Naive thymus-derived CD4-positive, alpha-beta T cell (primary cell): Measurements from ENCODE around the gene UAP1L1. TPM values are rescaled to one million over a fixed set of nuclear protein-coding genes. Genes with fewer than 3 reads are reported as not detected.

ENCODE experiments used
- ATAC-seq: fragments of 150-1000 bp; cut with Tn5 transposase; 2 replicates; pipeline ENCODE4 v1.10.0; 2021; ENCODE audit warnings: mild to moderate bottlenecking, moderate library complexity
- CTCF ChIA-PET: fragments of 350-600 bp; sonication (Branson Sonifier 250); formaldehyde crosslinking; loops from one replicate; lab custom pipeline; 2021; ENCODE audit warnings: antibody characterized with exemption; lab: Charles Lee
- POLR2A ChIA-PET: fragments of 350-600 bp; sonication (Branson Sonifier 250); formaldehyde crosslinking; loops from one replicate; lab custom pipeline; 2021; ENCODE audit warnings: antibody characterized with exemption, inconsistent platforms; lab: Charles Lee
- DNase-seq, 9 donors: peaks; one replicate each; pipeline versions ENCODE4 v3.0.0 to v3.0.0-alpha.2; 2020 to 2022; ENCODE audit warnings: mixed read lengths in 1 of 9
- H3K27ac ChIP-seq: one replicate; pipeline ENCODE4 v1.7.0; 2013; ENCODE audit warnings: mild to moderate bottlenecking, low read depth, low read length, moderate library complexity
- H3K27me3 ChIP-seq, 2 donors: one replicate each; pipeline ENCODE4 v1.7.0; 2013; ENCODE audit warnings: low read length in 2 of 2, mild to moderate bottlenecking in 2 of 2, moderate library complexity in 2 of 2; ENCODE audit not compliant: control insufficient read depth in 2 of 2, insufficient read depth in 2 of 2
- H3K36me3 ChIP-seq, 3 experiments: 1 replicate in 2 of 3; 2 replicates in 1 of 3; pipeline ENCODE4 v1.7.0; 2013; ENCODE audit warnings: low read length in 3 of 3, mild to moderate bottlenecking in 3 of 3, moderate library complexity in 1 of 3; ENCODE audit not compliant: insufficient read depth in 3 of 3, control insufficient read depth in 2 of 3
- H3K4me1 ChIP-seq, 2 donors: one replicate each; pipeline ENCODE4 v1.7.0; 2013; ENCODE audit warnings: low read length in 2 of 2, mild to moderate bottlenecking in 2 of 2, moderate library complexity in 1 of 2; ENCODE audit not compliant: control insufficient read depth in 2 of 2, insufficient read depth in 2 of 2
- H3K4me3 ChIP-seq: 2 replicates; pipeline ENCODE4 v1.7.0; 2013; ENCODE audit warnings: mild to moderate bottlenecking, low read length
- H3K9me3 ChIP-seq, 3 experiments: 1 replicate in 2 of 3; 2 replicates in 1 of 3; pipeline ENCODE4 v1.7.0; 2013; ENCODE audit warnings: low read length in 3 of 3; ENCODE audit not compliant: control insufficient read depth in 2 of 3
- H3K27ac Mint-ChIP-seq, 9 donors: one replicate each; pipeline ENCODE4 v1.8.0; 2020 to 2022; ENCODE audit warnings: mixed read lengths in 9 of 9, mild to moderate bottlenecking in 8 of 9, moderate library complexity in 5 of 9, inconsistent platforms in 2 of 9
- H3K27me3 Mint-ChIP-seq, 5 donors: one replicate each; pipeline ENCODE4 v1.8.0; 2021 to 2022; ENCODE audit warnings: mixed read lengths in 5 of 5, mild to moderate bottlenecking in 1 of 5
- H3K36me3 Mint-ChIP-seq, 5 donors: one replicate each; pipeline ENCODE4 v1.8.0; 2020 to 2022; ENCODE audit warnings: mixed read lengths in 5 of 5, mild to moderate bottlenecking in 3 of 5, inconsistent platforms in 1 of 5
- H3K4me1 Mint-ChIP-seq, 7 donors: one replicate each; pipeline ENCODE4 v1.8.0; 2020 to 2022; ENCODE audit warnings: mixed read lengths in 7 of 7, mild to moderate bottlenecking in 3 of 7, inconsistent platforms in 1 of 7
- H3K4me3 Mint-ChIP-seq, 10 donors: one replicate each; pipeline ENCODE4 v1.8.0; 2020 to 2022; ENCODE audit warnings: mild to moderate bottlenecking in 10 of 10, mixed read lengths in 10 of 10, moderate library complexity in 6 of 10, inconsistent platforms in 2 of 10
- H3K9me3 Mint-ChIP-seq, 11 donors: one replicate each; pipeline ENCODE4 v1.8.0; 2020 to 2022; ENCODE audit warnings: mixed read lengths in 11 of 11, mild to moderate bottlenecking in 4 of 11, inconsistent platforms in 1 of 11, moderate library complexity in 1 of 11
- intact Hi-C, 2 donors: fragments of 100-400 bp; cut with micrococcal nuclease; formaldehyde crosslinking; loops; one replicate each; pipeline ENCODE4 v1.15.1; 2023
- polyA plus RNA-seq, 2 donors: library from polyadenylated mRNA; unstranded; fragments of 300-500 nt; fragmentation: Illumina TruSeq; gene quantifications; one replicate each; pipeline ENCODE4 v1.2.3, GENCODE V29; 2021
- total RNA-seq, 6 experiments: library from RNA in 5 of 6; stranded (reverse) in 5 of 6; gene quantifications; 1 replicate in 5 of 6; 2 replicates in 1 of 6; pipeline ENCODE4 v1.2.3 and lab custom pipeline; 2021 to 2026

Gene UAP1L1
- total and polyA plus RNA-seq, 7 experiments from 2014 or later = 0.71 to 27.6 (median 14.9) TPM

DNA sequence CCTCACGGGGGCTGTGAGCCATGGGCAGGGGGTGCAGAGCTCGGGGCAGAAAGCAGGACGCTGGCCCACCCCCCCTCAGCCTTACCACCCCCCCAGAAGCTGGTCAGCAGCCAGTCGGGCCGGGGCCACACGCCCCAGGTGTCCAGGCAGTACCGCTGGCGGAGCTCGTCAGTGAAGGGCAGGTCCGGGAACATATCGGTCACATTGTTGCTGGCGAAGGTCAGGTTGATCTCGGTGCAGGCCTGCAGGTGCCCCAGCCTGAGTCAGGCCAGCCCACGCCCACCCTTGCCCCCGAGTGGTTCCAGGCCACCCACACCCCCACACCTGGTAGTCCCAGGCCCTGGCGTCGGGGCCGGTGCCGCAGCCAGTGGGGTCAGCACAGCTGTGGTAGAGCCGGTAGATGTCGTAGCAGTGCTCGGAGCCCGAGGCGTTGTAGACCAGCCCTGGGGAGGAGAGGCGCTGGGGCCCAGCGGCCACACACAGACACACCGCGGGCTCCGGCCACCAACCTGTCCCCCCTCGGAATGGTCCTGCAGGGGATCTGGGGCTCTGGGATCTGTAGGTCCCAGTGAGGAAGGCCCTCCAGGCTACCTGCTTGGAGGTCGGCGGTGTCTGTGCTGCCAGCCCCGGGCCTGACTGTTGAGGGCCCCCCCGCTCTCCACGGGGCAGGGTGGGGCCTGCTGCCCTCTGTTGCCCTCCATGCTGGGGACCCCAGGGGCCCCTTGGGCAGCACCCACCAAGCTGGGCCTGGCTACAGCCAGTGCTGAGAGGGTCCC, 34.7 kb downstream of the UAP1L1 start:
- DNase-seq (no peak), ATAC-seq (no peak)
- Histone ChIP-seq H3K4me3 (no peak overlapping the region), H3K27ac (no peak overlapping the region), H3K9me3 (no peaks in the 10 kb centered on the region), H3K36me3 (peaks cover 0 to 62% (median 4%) of the 10 kb centered on the region in 3 experiments), H3K4me1 (peaks cover 0 to 4% of the 10 kb centered on the region in 2 donors), H3K27me3 (no peaks in the 10 kb centered on the region)
- H3K27me3 Mint-ChIP-seq = no peaks in the 10 kb centered on the region
- H3K9me3 Mint-ChIP-seq = no peaks in the 10 kb centered on the region
- no peak overlapping the region for H3K27ac Mint-ChIP-seq
- H3K4me1 Mint-ChIP-seq = peaks cover 0 to 11% (median 5%) of the 10 kb centered on the region in 7 donors
- peak overlapping the region in 4 of 10 donors; percentile 19 to 75 (median 32) for H3K4me3 Mint-ChIP-seq
- ChIA-PET POLR2A (no interaction called here), CTCF (no interaction called here)
- peaks cover 0 to 3% (median 0%) of the 10 kb centered on the region in 5 donors for H3K36me3 Mint-ChIP-seq
- intact Hi-C loops = no loop called here

GRCh38 chr9:137112564-137113384, 35.5 kb downstream of the UAP1L1 start:
- POLR2A ChIA-PET = interaction anchor here (0.7 to 3.6 kb wide), 5 partner anchors 15 to 129 kb away, joined by 3 to 21 read pairs (median 3); partner anchors contain the start of genes MAN1B1 and TUBB4B
- no peaks in the 10 kb centered on the region for H3K27me3 ChIP-seq
- no peaks in the 10 kb centered on the region for H3K9me3 ChIP-seq
- peaks cover 0 to 4% of the 10 kb centered on the region in 2 donors for H3K4me1 ChIP-seq
- H3K27ac Mint-ChIP-seq = peak overlapping the region in 4 of 9 donors; percentile 14 to 43 (median 26)
- peaks cover 0 to 11% (median 5%) of the 10 kb centered on the region in 7 donors for H3K4me1 Mint-ChIP-seq
- peak overlapping the region; percentile 59 for H3K27ac ChIP-seq
- CTCF ChIA-PET = no interaction called here
- intact Hi-C loops = no loop called here
- H3K27me3 Mint-ChIP-seq = no peaks in the 10 kb centered on the region
- DNase-seq (no peak), ATAC-seq (no peak)
- peaks cover 0 to 3% (median 0%) of the 10 kb centered on the region in 5 donors for H3K36me3 Mint-ChIP-seq
- peaks cover 0 to 54% (median 4%) of the 10 kb centered on the region in 3 experiments for H3K36me3 ChIP-seq
- H3K4me3 Mint-ChIP-seq = peak overlapping the region in 8 of 10 donors; percentile 47 to 81 (median 72)
- no peak overlapping the region for H3K4me3 ChIP-seq
- H3K9me3 Mint-ChIP-seq = no peaks in the 10 kb centered on the region

DNA sequence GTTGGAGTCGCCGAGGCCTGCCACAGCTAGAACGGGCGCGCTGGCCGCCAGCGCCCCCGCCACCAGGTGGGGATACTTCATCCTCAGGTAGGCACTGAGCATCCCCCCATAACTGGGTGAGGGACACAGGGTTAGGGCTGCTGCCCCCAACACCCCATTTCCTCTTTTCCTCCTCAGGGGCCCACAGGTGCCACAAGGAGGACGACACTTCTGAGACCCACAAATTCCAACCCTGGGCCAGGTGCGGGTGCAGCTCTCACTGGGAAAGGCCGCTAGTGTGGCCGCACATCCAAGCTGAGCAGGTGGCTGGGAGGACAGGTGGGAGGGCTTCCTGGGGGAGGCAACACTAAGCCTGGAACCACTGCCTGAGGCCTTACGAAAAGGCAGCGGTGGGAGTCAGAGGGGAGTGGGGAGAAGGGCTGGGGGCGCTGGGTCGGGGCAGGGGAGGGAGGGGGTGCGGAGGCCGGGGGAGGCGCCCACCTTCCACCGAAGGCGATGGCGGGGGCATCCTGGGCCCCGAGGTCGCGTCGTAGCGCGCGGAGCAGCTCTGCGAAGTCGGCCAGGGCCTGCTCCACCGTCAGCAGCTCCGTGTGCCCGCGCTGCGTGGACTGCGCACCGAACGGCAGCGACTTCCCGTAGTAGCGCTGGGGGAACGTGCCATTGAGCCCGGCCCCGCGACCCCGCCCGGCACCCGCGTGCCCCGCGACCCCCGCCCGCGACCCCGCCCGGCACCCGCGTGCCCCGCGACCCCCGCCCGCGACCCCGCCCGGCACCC, 36.3 kb downstream of the UAP1L1 start:
- Histone ChIP-seq H3K36me3 (peaks cover 0 to 47% (median 4%) of the 10 kb centered on the region in 3 experiments), H3K27ac (peak overlapping the region; percentile 59), H3K4me1 (peaks cover 0 to 4% of the 10 kb centered on the region in 2 donors), H3K27me3 (no peaks in the 10 kb centered on the region), H3K4me3 (no peak overlapping the region), H3K9me3 (no peaks in the 10 kb centered on the region)
- Mint-ChIP-seq H3K27me3 (no peaks in the 10 kb centered on the region), H3K27ac (peak overlapping the region in 5 of 9 donors; percentile 14 to 78 (median 38)), H3K4me1 (peaks cover 0 to 11% (median 5%) of the 10 kb centered on the region in 7 donors), H3K4me3 (peak overlapping the region; percentile 36 to 81 (median 69)), H3K9me3 (no peaks in the 10 kb centered on the region), H3K36me3 (peaks cover 0 to 3% (median 0%) of the 10 kb centered on the region in 5 donors)
- intact Hi-C loops = loop anchor here (1.0 to 2.0 kb wide), 7 partner anchors 15 to 322 kb away; partner anchors contain the start of genes MAN1B1 (in 1 of the 2), TMEM141 (in 1 of the 2) and TPRN (in 1 of the 2)
- peak in 2 of 9 donors; percentile 21 to 28 for DNase-seq
- ChIA-PET POLR2A (interaction anchor here (0.6 to 3.6 kb wide), 8 partner anchors 13 to 129 kb away, joined by 3 to 21 read pairs (median 4); partner anchors contain the start of genes MAN1B1, RNF208 and TUBB4B), CTCF (interaction anchor here (2.5 kb wide), 1 partner anchor 18 kb away, joined by 11 read pairs; no protein-coding TSS in a partner anchor)
- peak; percentile 53 for ATAC-seq

DNA sequence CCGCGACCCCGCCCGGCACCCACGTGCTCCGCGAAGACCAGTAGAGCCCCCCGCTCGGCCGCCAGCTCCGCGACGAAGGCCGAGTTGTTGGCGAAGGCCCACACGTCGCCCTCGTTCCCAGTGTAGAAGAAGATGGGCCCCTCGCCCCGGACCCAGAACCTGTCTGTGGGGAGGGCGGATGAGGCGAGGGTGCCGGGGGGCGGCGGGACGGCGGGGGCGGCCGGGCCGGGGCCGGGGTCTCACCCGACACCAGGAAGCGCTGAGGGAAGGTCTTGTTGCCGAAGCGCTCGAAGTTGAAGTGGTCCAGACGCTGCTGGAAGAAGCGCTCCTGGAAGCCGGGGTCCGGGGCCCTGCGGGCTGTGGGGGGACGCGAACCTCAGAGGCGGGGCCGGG, 36.9 kb downstream of the UAP1L1 start:
- H3K27ac Mint-ChIP-seq = no peak overlapping the region
- peaks cover 0 to 11% (median 5%) of the 10 kb centered on the region in 7 donors for H3K4me1 Mint-ChIP-seq
- peaks cover 0 to 3% (median 0%) of the 10 kb centered on the region in 5 donors for H3K36me3 Mint-ChIP-seq
- peak overlapping the region in 9 of 10 donors; percentile 45 to 82 (median 66) for H3K4me3 Mint-ChIP-seq
- Histone ChIP-seq H3K9me3 (no peaks in the 10 kb centered on the region), H3K4me1 (peaks cover 0 to 4% of the 10 kb centered on the region in 2 donors), H3K36me3 (peaks cover 0 to 40% (median 3%) of the 10 kb centered on the region in 3 experiments), H3K4me3 (peak overlapping the region; percentile 54), H3K27me3 (no peaks in the 10 kb centered on the region), H3K27ac (peak overlapping the region; percentile 81)
- no peaks in the 10 kb centered on the region for H3K27me3 Mint-ChIP-seq
- intact Hi-C loops = loop anchor here (1.0 to 2.0 kb wide), 7 partner anchors 15 to 323 kb away; partner anchors contain the start of genes MAN1B1 (in 1 of the 2), TMEM141 (in 1 of the 2) and TPRN (in 1 of the 2)
- ChIA-PET CTCF (interaction anchor here (2.5 kb wide), 1 partner anchor 18 kb away, joined by 11 read pairs; no protein-coding TSS in a partner anchor), POLR2A (interaction anchor here (0.6 to 3.6 kb wide), 9 partner anchors 12 to 128 kb away, joined by 3 to 21 read pairs (median 4); partner anchors contain the start of genes MAN1B1, RNF208 and TUBB4B)
- no peaks in the 10 kb centered on the region for H3K9me3 Mint-ChIP-seq
- ATAC-seq (peak; percentile 17), DNase-seq (no peak)

DNA sequence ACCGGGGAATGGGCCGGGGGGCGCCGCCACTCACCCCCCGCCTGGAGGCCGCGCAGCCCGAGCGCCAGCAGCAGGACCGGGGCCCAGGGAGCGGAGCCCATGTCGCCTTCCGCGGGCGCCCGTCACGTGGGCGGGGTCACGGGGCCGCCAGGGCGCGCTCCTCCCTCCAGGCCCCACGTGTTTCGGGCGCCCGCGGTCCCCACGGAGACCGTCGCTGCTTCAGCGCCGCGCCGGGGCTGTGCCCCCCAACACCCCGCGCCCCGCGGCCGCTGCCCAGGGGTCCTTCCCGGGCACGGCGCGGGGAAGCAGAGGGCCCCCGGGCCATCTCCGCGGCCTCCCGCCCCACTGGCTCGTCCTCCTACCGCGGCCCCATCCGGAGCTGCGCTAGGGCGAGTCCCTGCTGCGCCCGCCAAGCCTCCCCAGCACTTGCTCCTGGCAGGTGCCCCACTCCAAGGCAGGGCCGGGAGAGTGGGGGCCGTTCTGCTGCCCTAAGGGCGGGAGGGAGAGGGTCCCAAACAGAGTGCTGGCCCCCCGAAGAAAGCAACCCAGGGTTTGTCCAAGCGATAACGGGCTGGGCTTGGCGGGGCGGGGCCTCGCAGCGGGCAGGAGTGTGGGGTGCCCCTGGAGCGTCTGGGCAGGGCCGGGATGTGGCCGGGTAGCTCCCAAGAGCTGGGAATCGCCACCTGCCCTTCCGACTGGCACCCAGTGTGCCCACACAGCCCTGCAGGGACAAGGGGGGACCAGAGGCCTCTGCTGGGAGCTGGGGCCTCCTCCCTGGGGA, 37.5 kb downstream of the UAP1L1 start, which contains the start of gene DPP7:
Gene DPP7, minus strand, starts transcription at position 121 of the 781 bp plus-strand sequence. Its CDS starts 20 bp downstream, at position 101.
- Histone ChIP-seq H3K27ac (peak within 1 kb of the TSS; percentile 81), H3K27me3 (no peaks in the 10 kb centered on the region), H3K4me1 (peaks cover 0 to 4% of the 10 kb centered on the region in 2 donors), H3K9me3 (no peaks in the 10 kb centered on the region), H3K36me3 (peaks cover 0 to 34% (median 0%) of the 10 kb centered on the region in 3 experiments), H3K4me3 (peak within 1 kb of the TSS; percentile 54)
- Mint-ChIP-seq H3K27me3 (no peaks in the 10 kb centered on the region), H3K27ac (peak within 1 kb of the TSS in 4 of 9 donors; percentile 24 to 78 (median 40)), H3K4me1 (peaks cover 0 to 13% (median 6%) of the 10 kb centered on the region in 7 donors), H3K36me3 (peaks cover 0 to 3% (median 0%) of the 10 kb centered on the region in 5 donors), H3K4me3 (peak within 1 kb of the TSS; percentile 38 to 82 (median 69)), H3K9me3 (no peaks in the 10 kb centered on the region)
- intact Hi-C loops = loop anchor here (1.0 to 2.0 kb wide), 7 partner anchors 14 to 324 kb away; partner anchors contain the start of genes MAN1B1 (in 1 of the 2), TMEM141 (in 1 of the 2) and TPRN (in 1 of the 2)
- peak; percentile 93 for ATAC-seq
- peak; percentile 63 to 88 (median 80) for DNase-seq
- CTCF ChIA-PET = interaction anchor here (1.4 to 2.5 kb wide), 2 partner anchors 10 to 19 kb away, joined by 4 to 11 read pairs; no protein-coding TSS in a partner anchor
- POLR2A ChIA-PET = interaction anchor here (1.2 to 3.6 kb wide), 7 partner anchors 15 to 127 kb away, joined by 3 to 21 read pairs (median 5); partner anchors contain the start of genes ANAPC2 and MAN1B1
